Progenitor cell of endocrine pancreas (in vitro differentiated cells): ENCODE results near the gene C1orf52. TPM values are rescaled to one million over a fixed set of nuclear protein-coding genes. Genes with fewer than 3 reads are reported as not detected.
A peak's percentile ranks its signal among the peaks of the same experiment; 100 is the strongest.

ENCODE experiments used
- DNase-seq: peaks from one replicate; pipeline ENCODE4 v3.0.0; 2021; ENCODE audit warnings: low spot score; ENCODE audit not compliant: unreplicated experiment
- H3K27ac Mint-ChIP-seq: 2 replicates; pipeline ENCODE4 v1.8.0; 2021; ENCODE audit warnings: mild to moderate bottlenecking, moderate library complexity, mixed read lengths
- H3K27me3 Mint-ChIP-seq: 2 replicates; pipeline ENCODE4 v1.8.0; 2021; ENCODE audit warnings: mixed read lengths
- H3K36me3 Mint-ChIP-seq: 2 replicates; pipeline ENCODE4 v1.8.0; 2022; ENCODE audit warnings: mixed read lengths; ENCODE audit not compliant: insufficient read depth
- H3K4me1 Mint-ChIP-seq: 2 replicates; pipeline ENCODE4 v1.8.0; 2021; ENCODE audit warnings: low read depth, mixed read lengths
- H3K4me3 Mint-ChIP-seq: 2 replicates; pipeline ENCODE4 v1.8.0; 2021; ENCODE audit warnings: low read depth, mild to moderate bottlenecking, moderate library complexity, mixed read lengths
- H3K9me3 Mint-ChIP-seq: 2 replicates; pipeline ENCODE4 v1.8.0; 2021; ENCODE audit warnings: low read depth, mixed read lengths
- total RNA-seq: library from RNA; stranded (reverse); gene quantifications from 2 replicates; pipeline ENCODE4 v1.2.1, GENCODE V29; 2021
- TF ChIP-seq, protein P1 (sequence below): fragments of 200-600 bp; sonication (generic); IDR thresholded peaks from one replicate; pipeline ENCODE4 v1.5.0; 2021; ENCODE audit warnings: antibody characterized with exemption, mild to moderate bottlenecking; ENCODE audit not compliant: unreplicated experiment

Gene C1orf52
- total RNA-seq, 1 donor from 2014 or later: 42.2 TPM

DNA sequence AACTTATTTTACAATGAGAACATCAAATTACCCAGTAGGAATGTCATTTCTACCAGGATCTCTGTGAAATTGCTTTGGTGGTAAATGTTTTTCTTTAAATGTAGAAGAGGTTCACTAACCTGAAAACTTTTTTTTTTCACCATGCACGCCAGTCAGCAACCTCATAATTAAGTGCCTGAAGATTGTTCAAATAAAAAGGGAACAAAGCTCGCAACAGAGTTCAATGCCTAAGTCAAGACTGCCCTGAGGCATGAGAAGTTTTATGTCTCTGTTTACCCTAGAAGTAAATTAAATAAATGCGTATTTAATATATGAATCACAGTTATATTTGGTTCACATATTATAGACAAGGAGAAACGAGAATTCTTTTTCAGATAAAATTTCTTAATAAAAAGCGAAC lies 44.8 kb downstream of the C1orf52 start:
- H3K9me3 Mint-ChIP-seq: peaks cover 4% of the 10 kb centered on the region
- no peak for DNase-seq
- H3K4me1 Mint-ChIP-seq: peaks cover 11% of the 10 kb centered on the region
- no peaks in the 10 kb centered on the region for H3K36me3 Mint-ChIP-seq
- no peak overlapping the region for H3K27ac Mint-ChIP-seq
- TF ChIP-seq, protein P1, sequence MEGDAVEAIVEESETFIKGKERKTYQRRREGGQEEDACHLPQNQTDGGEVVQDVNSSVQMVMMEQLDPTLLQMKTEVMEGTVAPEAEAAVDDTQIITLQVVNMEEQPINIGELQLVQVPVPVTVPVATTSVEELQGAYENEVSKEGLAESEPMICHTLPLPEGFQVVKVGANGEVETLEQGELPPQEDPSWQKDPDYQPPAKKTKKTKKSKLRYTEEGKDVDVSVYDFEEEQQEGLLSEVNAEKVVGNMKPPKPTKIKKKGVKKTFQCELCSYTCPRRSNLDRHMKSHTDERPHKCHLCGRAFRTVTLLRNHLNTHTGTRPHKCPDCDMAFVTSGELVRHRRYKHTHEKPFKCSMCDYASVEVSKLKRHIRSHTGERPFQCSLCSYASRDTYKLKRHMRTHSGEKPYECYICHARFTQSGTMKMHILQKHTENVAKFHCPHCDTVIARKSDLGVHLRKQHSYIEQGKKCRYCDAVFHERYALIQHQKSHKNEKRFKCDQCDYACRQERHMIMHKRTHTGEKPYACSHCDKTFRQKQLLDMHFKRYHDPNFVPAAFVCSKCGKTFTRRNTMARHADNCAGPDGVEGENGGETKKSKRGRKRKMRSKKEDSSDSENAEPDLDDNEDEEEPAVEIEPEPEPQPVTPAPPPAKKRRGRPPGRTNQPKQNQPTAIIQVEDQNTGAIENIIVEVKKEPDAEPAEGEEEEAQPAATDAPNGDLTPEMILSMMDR: no peak
- no peaks in the 10 kb centered on the region for H3K27me3 Mint-ChIP-seq
- H3K4me3 Mint-ChIP-seq: no peak overlapping the region

DNA sequence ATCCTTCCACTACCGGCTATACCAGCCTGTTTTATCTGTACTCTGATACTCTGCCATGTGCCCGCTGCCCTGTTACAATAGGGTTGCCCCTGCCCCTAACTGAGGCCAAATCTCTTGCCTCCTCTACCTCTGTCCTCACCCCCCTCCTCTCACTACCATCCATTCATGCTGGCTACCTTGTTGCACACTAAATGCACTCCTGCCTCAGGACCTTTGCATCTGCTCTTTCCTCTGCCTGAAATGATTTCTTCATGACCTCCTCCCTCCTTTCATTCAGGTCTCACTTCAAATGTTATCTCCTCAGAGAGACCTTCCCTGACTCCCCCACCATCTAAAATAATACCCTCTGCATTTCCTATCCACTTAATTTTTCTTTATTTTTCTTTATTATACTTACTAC lies 51.0 kb downstream of the C1orf52 start:
- no peaks in the 10 kb centered on the region for H3K36me3 Mint-ChIP-seq
- H3K4me1 Mint-ChIP-seq: peaks cover 2% of the 10 kb centered on the region
- no peaks in the 10 kb centered on the region for H3K27me3 Mint-ChIP-seq
- TF ChIP-seq, protein P1: no peak
- H3K27ac Mint-ChIP-seq: no peak overlapping the region
- H3K4me3 Mint-ChIP-seq: no peak overlapping the region
- no peak for DNase-seq
- no peaks in the 10 kb centered on the region for H3K9me3 Mint-ChIP-seq

DNA sequence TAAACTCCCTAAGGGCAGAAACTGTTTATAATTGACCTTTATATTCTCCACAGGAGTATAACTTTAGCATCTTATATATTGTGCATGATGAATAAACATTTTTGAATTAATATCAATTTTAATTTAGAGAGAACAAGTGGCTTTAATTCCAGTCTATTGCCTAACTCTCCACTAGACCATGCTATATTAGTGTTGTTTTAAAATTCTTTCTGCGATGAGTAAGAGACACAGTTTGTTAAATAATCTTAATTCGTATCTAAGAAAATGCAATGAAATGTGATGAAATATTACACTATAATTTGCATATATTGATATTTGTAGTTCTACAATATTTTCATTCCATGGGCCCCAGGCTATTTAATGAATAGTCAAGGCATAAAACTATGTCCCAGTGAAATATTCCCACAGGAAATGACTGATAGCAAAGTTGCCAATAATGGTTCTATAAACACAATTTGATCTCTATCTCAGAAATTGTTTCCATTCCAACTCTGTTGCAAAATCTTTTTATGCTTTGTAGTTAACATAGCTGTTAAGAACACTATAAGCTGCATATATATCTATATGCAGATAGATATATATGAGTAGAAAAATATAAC lies 55.8 kb downstream of the C1orf52 start:
- H3K27ac Mint-ChIP-seq: no peak overlapping the region
- H3K4me1 Mint-ChIP-seq: peaks cover 22% of the 10 kb centered on the region
- no peaks in the 10 kb centered on the region for H3K9me3 Mint-ChIP-seq
- TF ChIP-seq, protein P1: no peak
- no peaks in the 10 kb centered on the region for H3K27me3 Mint-ChIP-seq
- H3K4me3 Mint-ChIP-seq: no peak overlapping the region
- H3K36me3 Mint-ChIP-seq: no peaks in the 10 kb centered on the region
- no peak for DNase-seq

DNA sequence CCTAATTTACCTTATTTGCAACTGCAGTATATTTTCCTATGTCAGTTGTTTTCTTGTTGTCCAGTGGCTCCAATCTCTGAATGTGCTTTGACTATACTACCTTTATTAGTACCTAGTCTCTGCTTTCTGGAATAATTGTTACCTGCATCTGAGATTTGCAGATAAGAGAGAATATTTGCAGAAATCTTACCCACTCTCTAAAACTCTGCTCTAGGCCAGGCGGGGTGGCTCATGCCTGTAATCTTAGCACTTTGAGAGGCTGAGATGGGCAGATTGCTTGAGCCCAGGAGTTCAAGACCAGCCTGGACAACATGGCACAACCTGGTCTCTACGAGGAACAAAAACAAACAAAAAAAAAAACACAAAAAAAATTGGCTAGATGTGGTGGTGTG lies 56.6 kb downstream of the C1orf52 start:
- peak overlapping the region; percentile 98 for H3K4me3 Mint-ChIP-seq
- H3K36me3 Mint-ChIP-seq: no peaks in the 10 kb centered on the region
- DNase-seq: no peak
- H3K9me3 Mint-ChIP-seq: no peaks in the 10 kb centered on the region
- H3K27me3 Mint-ChIP-seq: no peaks in the 10 kb centered on the region
- H3K27ac Mint-ChIP-seq: no peak overlapping the region
- H3K4me1 Mint-ChIP-seq: peaks cover 29% of the 10 kb centered on the region
- TF ChIP-seq, protein P1: no peak

DNA sequence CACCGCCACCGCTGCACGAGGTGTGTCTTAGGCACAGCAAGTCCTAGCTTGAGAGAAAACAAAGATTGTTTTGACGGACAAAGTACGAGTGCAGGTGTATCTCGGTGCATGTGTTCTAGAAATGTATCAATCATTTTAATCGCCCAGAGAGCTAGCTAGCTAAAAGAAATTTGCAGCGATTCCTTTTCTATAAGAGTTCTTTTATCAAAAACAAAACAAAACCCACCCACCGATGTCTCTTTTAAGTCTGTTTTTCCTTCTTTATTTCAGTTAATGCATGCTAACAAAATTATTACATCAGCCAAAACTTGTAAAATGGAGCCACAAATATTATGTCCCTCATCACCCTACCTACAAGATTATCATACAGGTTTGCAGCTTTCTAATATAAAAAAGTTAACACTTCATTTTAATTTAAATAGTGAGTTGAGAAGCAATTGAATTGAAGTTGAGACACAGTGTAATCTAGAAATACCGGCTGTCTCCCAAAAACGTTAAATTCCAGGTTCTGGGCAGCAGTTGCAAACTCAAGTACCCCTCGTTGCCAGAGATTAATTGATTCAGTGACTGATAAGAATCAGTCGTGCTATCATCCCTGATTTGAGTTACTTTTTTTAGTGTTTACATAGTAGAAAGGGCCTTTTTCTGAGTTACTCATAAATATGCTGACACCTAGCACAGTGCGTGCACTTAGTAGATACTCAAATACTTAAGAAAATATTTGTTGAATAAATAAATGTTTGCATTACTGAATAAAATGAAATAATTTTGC lies 57.2 kb downstream of the C1orf52 start:
- H3K27me3 Mint-ChIP-seq: no peaks in the 10 kb centered on the region
- H3K4me1 Mint-ChIP-seq: peaks cover 32% of the 10 kb centered on the region
- H3K4me3 Mint-ChIP-seq: peak overlapping the region; percentile 98
- H3K36me3 Mint-ChIP-seq: no peaks in the 10 kb centered on the region
- TF ChIP-seq, protein P1: no peak
- peak overlapping the region; percentile 100 for H3K27ac Mint-ChIP-seq
- no peak for DNase-seq
- H3K9me3 Mint-ChIP-seq: no peaks in the 10 kb centered on the region
